GM23248 (cell line): Measurements from ENCODE around the gene ATG2B. TPM values are rescaled to one million over a fixed set of nuclear protein-coding genes. Genes with fewer than 3 reads are reported as not detected.

Source experiments
- DNase-seq: peaks from one replicate; pipeline ENCODE4 v3.0.0-alpha.2; 2015
- H2AFZ ChIP-seq: fragments of 200-600 bp; sonication (generic); 2 replicates; pipeline ENCODE4 v1.6.1; 2016; ENCODE audit warnings: antibody characterized with exemption
- H3F3A ChIP-seq: fragments of 200-600 bp; sonication (generic); 2 replicates; pipeline ENCODE4 v1.6.1; 2016; ENCODE audit warnings: mild to moderate bottlenecking, antibody characterized with exemption, mixed run types; ENCODE audit not compliant: insufficient read depth
- H3K27ac ChIP-seq: fragments of 200-600 bp; sonication (generic); 2 replicates; pipeline ENCODE4 v1.5.1; 2016; ENCODE audit warnings: mild to moderate bottlenecking
- H3K27me3 ChIP-seq: fragments of 200-600 bp; sonication (generic); replicated peaks from 2 replicates; pipeline ENCODE4 v1.6.1; 2016; ENCODE audit warnings: mild to moderate bottlenecking; ENCODE audit not compliant: insufficient read depth
- H3K36me3 ChIP-seq: fragments of 200-600 bp; sonication (generic); 2 replicates; pipeline ENCODE4 v1.6.1; 2016; ENCODE audit warnings: low read depth, mild to moderate bottlenecking
- H3K4me1 ChIP-seq: fragments of 200-600 bp; sonication (generic); 2 replicates; pipeline ENCODE4 v1.6.1; 2016; ENCODE audit warnings: mild to moderate bottlenecking; ENCODE audit not compliant: insufficient read depth
- H3K4me2 ChIP-seq: fragments of 200-600 bp; sonication (generic); one replicate; pipeline ENCODE4 v1.6.1; 2016; ENCODE audit warnings: mild to moderate bottlenecking; ENCODE audit not compliant: unreplicated experiment
- H3K4me3 ChIP-seq: fragments of 200-600 bp; sonication (generic); 2 replicates; pipeline ENCODE4 v1.5.1; 2016; ENCODE audit warnings: mild to moderate bottlenecking
- H3K79me2 ChIP-seq: fragments of 200-600 bp; sonication (generic); 2 replicates; pipeline ENCODE4 v1.6.1; 2016; ENCODE audit warnings: mild to moderate bottlenecking; ENCODE audit not compliant: insufficient read depth
- H3K9ac ChIP-seq: fragments of 200-600 bp; sonication (generic); 2 replicates; pipeline ENCODE4 v1.6.1; 2016; ENCODE audit warnings: mild to moderate bottlenecking
- H3K9me2 ChIP-seq: fragments of 200-600 bp; sonication (generic); 2 replicates; pipeline ENCODE4 v1.6.1; 2016; ENCODE audit warnings: mixed run types, mild to moderate bottlenecking, moderate library complexity; ENCODE audit not compliant: insufficient read depth
- H3K9me3 ChIP-seq: fragments of 200-600 bp; sonication (generic); one replicate; pipeline ENCODE4 v1.6.1; 2017; ENCODE audit warnings: low read depth
- H4K20me1 ChIP-seq: fragments of 200-600 bp; sonication (generic); 2 replicates; pipeline ENCODE4 v1.6.0; 2016; ENCODE audit not compliant: insufficient read depth
- EZH2 ChIP-seq: fragments of 200-600 bp; sonication (generic); IDR thresholded peaks from 2 replicates; pipeline ENCODE4 v1.6.1; 2018; ENCODE audit warnings: antibody characterized with exemption, mild to moderate bottlenecking; ENCODE audit not compliant: insufficient read depth, poor library complexity, severe bottlenecking
- EZH2phosphoT487 ChIP-seq: fragments of 200-600 bp; sonication (generic); IDR thresholded peaks from 2 replicates; pipeline ENCODE4 v1.6.1; 2018; ENCODE audit warnings: antibody characterized with exemption, moderate library complexity, mild to moderate bottlenecking, low read depth; ENCODE audit not compliant: insufficient read depth
- WGBS, 2 experiments: methylation state at CpG; one replicate each; pipeline ENCODE4 v1.1.6; 2015 to 2017; ENCODE audit warnings: low lambda C conversion rate in 2 of 2, low coverage in 1 of 2; ENCODE audit errors: missing lambda C conversion rate in 2 of 2; 5-methylcytosine and 5-hydroxymethylcytosine counted together
- in situ Hi-C: fragments of 300-500 bp; cut with MboI; formaldehyde crosslinking; loops from 2 replicates; pipeline ENCODE4 v1.15.0; 2020
- polyA plus RNA-seq: library from polyadenylated mRNA; unstranded; fragments of >200 nt; fragmentation: Nextera tagmentation; extraction: Ambion mirVana; gene quantifications from 2 replicates; pipeline ENCODE4 v1.2.1, GENCODE V29; 2016
- total RNA-seq: library from RNA; depleted of rRNA; stranded (reverse); fragments of >200 nt; shearing (Covaris generic); gene quantifications from 2 replicates; pipeline ENCODE4 v1.2.3, GENCODE V29; 2014

Gene ATG2B
- total and polyA plus RNA-seq, 2 experiments from 2014 or later = 2.9 to 10.7 TPM

DNA sequence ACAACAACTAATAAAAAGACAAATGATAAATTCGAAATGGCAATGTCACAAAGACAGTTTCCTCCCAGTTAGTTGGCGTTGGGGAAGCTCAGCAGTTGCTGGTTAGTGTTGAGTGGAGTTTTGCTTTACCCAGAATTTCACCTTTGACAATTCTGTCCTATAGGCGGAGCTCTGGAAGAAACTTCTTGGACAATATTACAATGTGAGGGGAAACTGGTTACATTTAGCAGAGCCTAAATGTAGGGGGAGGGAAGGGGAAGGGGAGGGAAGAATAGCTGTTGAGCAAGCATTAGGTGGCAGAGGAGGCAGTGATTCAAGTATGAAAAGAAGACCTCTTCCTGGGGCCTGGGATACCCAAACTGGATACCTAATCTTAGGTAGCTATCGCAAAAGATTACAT, 55.7 kb downstream of the ATG2B start:
- Histone ChIP-seq H2AFZ (no peak overlapping the region), H3K27me3 (no peaks in the 10 kb centered on the region), H3K4me1 (no peaks in the 10 kb centered on the region), H3K4me3 (no peak overlapping the region), H3K9ac (no peak overlapping the region), H3F3A (no peaks in the 10 kb centered on the region), H3K27ac (no peak overlapping the region), H3K36me3 (peaks cover 45% of the 10 kb centered on the region), H4K20me1 (no peaks in the 10 kb centered on the region), H3K9me3 (no peaks in the 10 kb centered on the region), H3K9me2 (no peaks in the 10 kb centered on the region), H3K79me2 (no peaks in the 10 kb centered on the region), H3K4me2 (no peak overlapping the region)
- WGBS, 2 experiments = 82 to 83% methylated on average over 4 of the region's 4 CpGs
- in situ Hi-C loops = no loop called here
- TF ChIP-seq EZH2 (no peak), EZH2phosphoT487 (no peak)
- no peak for DNase-seq

DNA sequence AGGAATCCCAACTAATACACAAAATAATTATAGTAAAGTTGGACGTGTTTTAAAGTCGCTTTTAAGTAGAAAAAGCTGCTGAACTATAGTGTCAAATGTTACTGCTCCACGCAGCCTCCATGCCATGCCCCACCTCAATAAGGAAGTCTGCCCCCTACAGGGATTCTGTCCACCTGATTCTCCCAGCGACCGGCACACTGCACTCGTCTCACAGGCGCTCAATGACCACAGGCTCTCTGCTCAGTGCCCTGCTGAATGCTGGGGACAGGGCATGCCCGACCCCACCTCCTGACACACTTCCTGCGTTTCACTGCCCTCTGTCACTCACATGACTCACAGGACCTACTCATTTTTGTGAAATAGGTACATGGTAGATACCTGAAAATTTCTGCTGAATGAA, 58.2 kb downstream of the ATG2B start:
- Histone ChIP-seq H3K9ac (no peak overlapping the region), H3F3A (no peaks in the 10 kb centered on the region), H3K79me2 (no peaks in the 10 kb centered on the region), H3K9me3 (no peaks in the 10 kb centered on the region), H3K4me2 (no peak overlapping the region), H3K27ac (no peak overlapping the region), H3K4me1 (no peaks in the 10 kb centered on the region), H3K4me3 (no peak overlapping the region), H2AFZ (no peak overlapping the region), H3K36me3 (peaks cover 30% of the 10 kb centered on the region), H3K27me3 (no peaks in the 10 kb centered on the region), H4K20me1 (no peaks in the 10 kb centered on the region), H3K9me2 (no peaks in the 10 kb centered on the region)
- in situ Hi-C loops = no loop called here
- TF ChIP-seq EZH2phosphoT487 (no peak), EZH2 (no peak)
- DNase-seq = no peak
- 89 to 92% methylated on average over 9 of the region's 9 CpGs for WGBS, 2 experiments

DNA sequence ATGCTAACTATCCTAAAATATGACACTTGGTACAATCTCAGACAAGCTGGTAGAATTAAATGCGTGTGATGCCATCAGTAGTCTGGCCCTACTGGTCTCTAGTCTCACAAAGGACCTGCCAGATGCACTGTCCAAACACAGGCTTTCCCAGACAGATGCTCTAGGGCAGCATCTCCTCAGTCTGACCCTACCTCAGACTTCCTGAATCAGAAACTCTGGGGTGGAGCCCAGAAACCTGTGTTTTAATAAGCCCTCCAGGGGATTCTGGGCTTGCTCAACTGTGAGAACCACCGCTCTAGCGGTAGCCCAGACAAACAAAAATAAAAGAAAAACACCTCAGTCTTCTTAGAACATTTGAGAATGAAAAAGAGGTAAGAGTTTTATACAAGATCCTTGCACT, 59.2 kb downstream of the ATG2B start:
- H3K4me1 ChIP-seq = no peaks in the 10 kb centered on the region
- H3K36me3 ChIP-seq = peaks cover 24% of the 10 kb centered on the region
- H3K27ac ChIP-seq = no peak overlapping the region
- H3K4me3 ChIP-seq = no peak overlapping the region
- H3K4me2 ChIP-seq = no peak overlapping the region
- in situ Hi-C loops = no loop called here
- H3K9me3 ChIP-seq = no peaks in the 10 kb centered on the region
- TF ChIP-seq EZH2phosphoT487 (no peak), EZH2 (no peak)
- no peak overlapping the region for H2AFZ ChIP-seq
- H3K27me3 ChIP-seq = no peaks in the 10 kb centered on the region
- H3K9me2 ChIP-seq = no peaks in the 10 kb centered on the region
- WGBS, 2 experiments = 95 to 99% methylated on average over 3 of the region's 3 CpGs
- no peaks in the 10 kb centered on the region for H3F3A ChIP-seq
- DNase-seq = peak; percentile 5
- H4K20me1 ChIP-seq = no peaks in the 10 kb centered on the region
- H3K9ac ChIP-seq = no peak overlapping the region
- H3K79me2 ChIP-seq = no peaks in the 10 kb centered on the region

DNA sequence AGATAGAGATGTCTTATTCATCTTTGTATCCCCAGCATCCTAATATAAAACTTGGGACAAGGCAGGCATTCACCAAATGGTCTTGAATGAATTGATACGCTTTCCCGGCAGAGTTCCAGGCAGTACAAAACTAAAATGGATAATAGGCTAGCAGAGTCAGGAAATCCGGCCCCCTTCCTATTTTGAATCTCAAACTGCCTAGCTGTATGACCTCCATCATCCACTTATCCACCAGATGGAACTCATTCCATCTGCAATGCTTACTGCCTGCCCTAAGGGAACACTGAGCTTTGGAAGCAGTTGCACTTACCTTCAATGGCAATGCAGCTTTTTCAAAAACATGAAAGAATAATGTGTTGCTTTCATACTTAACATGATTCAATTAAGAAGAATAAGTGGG, 63.7 kb downstream of the ATG2B start:
- H3K9me3 ChIP-seq = no peaks in the 10 kb centered on the region
- no peak overlapping the region for H3K27ac ChIP-seq
- no peaks in the 10 kb centered on the region for H3K4me1 ChIP-seq
- no peaks in the 10 kb centered on the region for H3K27me3 ChIP-seq
- DNase-seq = no peak
- in situ Hi-C loops = loop anchor here (10.0 to 25.0 kb wide), 2 partner anchors 115 to 762 kb away; partner anchors contain the start of gene GLRX5
- H3K79me2 ChIP-seq = no peaks in the 10 kb centered on the region
- WGBS, 2 experiments = 94 to 98% methylated on average over 3 of the region's 3 CpGs
- H3K9me2 ChIP-seq = no peaks in the 10 kb centered on the region
- H3K4me3 ChIP-seq = no peak overlapping the region
- no peak overlapping the region for H2AFZ ChIP-seq
- no peaks in the 10 kb centered on the region for H3F3A ChIP-seq
- no peak overlapping the region for H3K4me2 ChIP-seq
- 0 out of 2 replicates have a peak, but pooled peaks cover 5% of the 10 kb centered on the region for H3K36me3 ChIP-seq
- H4K20me1 ChIP-seq = no peaks in the 10 kb centered on the region
- H3K9ac ChIP-seq = no peak overlapping the region
- no peak for TF ChIP-seq EZH2phosphoT487
- no peak for TF ChIP-seq EZH2

DNA sequence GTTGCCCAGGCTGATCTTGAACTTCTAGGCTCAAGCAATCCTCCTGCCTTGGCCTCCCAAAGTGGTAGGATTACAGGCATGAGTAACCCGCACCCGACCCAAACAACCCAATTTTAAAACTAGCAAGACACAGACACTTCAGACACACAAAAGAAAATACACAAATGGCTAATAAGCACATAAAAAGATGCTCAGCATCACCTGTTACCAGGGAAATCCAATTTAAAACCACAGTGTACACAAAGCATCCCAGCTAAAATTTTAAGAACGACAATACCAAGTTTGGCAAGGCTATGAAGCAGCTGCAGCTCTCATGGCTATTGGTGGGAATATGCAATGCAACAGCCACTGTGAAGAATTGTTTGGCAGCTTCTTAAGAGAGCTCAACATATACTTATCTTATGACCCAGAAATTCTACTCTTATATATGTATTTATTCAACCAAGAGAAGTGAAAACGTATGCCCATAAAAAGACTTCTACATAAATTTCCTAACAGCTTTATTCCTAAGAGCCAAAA, 65.1 kb downstream of the ATG2B start:
- no peaks in the 10 kb centered on the region for H4K20me1 ChIP-seq
- no peak overlapping the region for H3K4me3 ChIP-seq
- no peak overlapping the region for H3K27ac ChIP-seq
- H3K36me3 ChIP-seq = no peaks in the 10 kb centered on the region
- DNase-seq = no peak
- WGBS, 2 experiments = 83 to 86% methylated on average over 4 of the region's 4 CpGs
- H3F3A ChIP-seq = no peaks in the 10 kb centered on the region
- H3K9me3 ChIP-seq = no peaks in the 10 kb centered on the region
- no peaks in the 10 kb centered on the region for H3K79me2 ChIP-seq
- no peaks in the 10 kb centered on the region for H3K9me2 ChIP-seq
- H3K27me3 ChIP-seq = no peaks in the 10 kb centered on the region
- no peak overlapping the region for H2AFZ ChIP-seq
- no peak overlapping the region for H3K4me2 ChIP-seq
- TF ChIP-seq EZH2 (no peak), EZH2phosphoT487 (no peak)
- H3K9ac ChIP-seq = no peak overlapping the region
- no peaks in the 10 kb centered on the region for H3K4me1 ChIP-seq
- in situ Hi-C loops = loop anchor here (10.0 to 25.0 kb wide), 2 partner anchors 117 to 761 kb away; partner anchors contain the start of gene GLRX5
